ENCODE data around the gene ZFR2.

ZFR2 gene

DNA sequence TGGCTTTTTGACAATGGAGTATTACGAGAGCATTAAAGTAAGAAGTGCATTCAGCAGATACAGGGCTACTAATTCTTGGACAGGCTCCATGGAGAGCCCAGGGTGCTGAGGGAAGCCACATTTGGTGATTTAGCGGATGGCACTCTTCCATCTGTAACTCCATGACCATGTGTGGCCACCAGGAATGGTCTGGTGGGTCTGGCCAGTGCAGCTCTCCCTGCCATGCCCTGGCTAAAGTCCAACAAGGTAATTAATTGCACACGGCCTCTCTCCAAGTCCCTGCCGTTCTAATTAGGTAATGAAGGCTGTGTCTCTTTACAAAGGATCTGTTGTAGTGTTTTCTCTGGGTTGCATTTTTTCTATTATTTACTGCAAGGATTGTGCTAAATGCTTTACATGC is 4.3 kb upstream of the ZFR2 start:
- DNase-seq, result no peak

DNA sequence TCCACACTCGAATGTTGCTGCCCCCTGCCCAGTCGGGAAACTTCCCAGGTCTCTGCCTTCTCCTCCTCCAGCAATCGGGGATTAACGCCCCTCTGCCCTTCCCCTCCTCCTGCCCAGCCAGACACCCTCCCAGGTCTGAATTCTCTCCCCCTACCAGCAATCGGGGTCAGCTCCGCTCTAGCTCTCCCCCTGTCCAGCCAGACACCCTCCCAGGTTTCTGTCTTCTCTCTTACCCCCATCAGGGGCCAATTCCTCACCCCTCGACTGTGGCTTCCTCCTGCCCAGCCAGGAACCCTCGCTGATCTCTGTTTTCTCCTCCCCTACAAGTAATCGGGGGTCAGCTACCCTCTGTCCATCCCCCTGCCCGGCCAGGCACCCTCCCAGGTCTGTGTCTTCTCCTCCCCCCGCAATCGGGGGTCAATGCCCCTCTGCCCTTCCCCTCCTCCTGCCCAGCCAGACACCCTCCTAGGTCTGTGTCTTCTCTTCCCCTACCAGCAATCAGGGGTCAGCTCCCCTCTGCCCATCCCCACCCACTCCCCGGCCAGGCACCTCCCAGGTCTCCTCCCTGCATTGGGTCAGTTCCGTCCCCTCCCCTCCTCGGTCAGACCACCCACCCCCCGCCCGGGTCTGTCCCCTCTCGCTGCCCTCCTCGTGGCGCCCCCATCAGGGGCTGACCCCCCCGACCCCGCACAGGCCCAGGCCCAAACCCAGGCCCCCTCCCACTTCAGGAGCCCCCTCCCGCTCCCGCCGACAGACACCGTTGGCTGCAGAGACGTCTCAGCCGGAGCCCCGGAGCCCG is 668 bp downstream of the ZFR2 start:
- no peak for DNase-seq

DNA sequence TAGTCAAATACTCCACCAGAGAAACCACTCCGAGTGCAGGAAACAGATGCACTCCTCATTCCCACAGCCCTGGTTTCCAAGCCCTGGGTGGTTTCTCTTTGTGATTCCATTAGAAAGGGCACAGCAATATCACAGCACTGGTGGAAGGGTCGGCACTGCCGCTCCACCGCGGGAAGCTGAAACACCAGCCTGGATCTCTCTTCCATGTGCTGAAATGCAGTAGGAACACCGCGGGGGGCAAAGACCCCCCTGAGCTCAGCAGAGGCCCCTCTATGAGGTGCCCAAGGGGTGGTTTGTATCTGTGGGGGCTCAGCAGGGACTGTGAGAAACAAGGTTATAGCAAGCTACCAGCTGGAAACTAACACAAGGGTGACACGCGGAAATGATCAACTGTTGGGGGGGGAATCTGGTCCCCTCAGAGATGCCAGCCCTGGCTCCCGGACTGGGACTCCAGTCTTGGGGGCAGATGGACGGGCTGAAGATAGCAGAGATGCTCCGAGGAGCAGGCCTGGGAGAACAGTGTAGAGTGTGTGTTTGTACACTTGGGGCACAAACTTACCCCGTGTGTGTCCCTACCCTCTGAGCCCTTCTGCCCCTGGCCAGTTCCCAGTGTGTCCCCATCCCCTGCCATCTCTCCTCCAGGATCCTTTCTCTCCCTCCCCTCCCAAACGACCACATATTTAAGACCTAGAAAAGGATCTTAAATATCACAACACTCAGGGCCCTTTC is 1.8 kb downstream of the ZFR2 start:
- no peak for DNase-seq

DNA sequence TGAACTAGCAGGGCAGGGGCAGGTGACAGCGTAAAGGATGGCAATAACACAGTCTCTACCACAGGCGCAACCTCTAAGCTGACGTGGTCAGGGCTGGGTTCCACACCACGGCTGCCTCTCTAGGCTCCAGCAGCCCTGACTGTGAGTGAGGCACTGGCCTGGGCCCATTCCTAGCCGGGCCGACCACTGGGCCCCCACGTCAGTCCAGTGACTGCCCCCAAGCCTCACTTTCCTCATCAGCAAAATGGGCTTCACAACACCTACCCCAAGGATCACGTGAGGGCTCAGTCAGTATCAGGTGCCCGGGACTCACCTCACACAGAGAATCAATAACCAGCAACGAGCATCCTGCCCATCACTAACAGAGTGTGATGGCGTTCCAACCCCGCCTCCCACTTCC is 5.2 kb downstream of the ZFR2 start:
- no peak for DNase-seq

DNA sequence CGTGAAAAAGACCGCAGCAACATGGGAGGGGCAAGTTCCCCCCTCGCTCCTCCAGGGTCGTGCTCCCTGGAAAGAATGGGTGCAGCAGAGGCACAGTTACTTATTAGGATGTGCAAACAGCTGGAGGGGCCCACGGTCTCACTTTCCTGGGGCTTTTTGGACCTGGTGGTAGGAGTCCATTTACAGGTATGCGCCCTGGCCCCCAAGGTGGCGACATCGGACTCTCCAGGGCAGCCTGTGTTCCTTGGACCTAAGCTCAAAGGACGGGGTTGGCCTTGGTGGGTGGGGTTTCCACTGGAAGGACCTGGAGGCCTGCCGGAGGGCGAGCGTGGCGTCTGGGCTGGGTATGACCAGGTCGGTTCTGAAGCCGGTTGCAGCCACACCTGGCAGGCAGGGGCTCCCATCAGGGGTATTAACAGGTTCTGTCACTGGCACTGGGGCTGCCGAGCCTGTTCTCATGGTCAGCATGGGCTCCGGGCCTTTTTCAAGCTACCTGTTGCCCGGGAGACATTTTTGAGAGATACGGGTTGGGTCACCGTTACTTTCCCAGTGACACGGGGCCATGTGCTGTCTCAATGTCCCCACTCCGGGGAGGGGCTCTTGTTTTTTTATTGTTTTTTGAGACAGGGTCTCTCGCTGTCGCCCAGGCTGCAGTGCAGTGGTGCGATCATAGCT is 5.9 kb downstream of the ZFR2 start:
- DNase-seq, result no peak

DNA sequence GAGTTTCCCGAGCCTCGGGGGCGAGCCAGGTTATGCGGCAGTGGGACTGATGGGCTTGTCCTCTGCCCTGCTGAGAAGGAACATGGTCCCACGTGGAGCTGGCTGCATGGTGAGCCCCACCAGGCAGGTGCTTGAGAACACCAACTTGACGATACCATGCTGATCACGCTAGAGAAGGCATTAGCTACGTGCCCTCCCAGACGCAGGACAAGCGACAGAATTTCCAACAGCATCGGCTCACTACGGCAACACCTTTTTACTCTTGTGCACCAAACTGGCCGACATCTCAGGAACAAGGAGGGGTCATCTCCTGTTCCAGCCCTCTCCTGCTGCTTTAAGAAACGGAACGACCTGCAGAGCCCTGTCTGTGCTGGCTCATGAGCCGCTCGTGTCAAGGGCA is 8.3 kb downstream of the ZFR2 start:
- DNase-seq, result no peak

DNA sequence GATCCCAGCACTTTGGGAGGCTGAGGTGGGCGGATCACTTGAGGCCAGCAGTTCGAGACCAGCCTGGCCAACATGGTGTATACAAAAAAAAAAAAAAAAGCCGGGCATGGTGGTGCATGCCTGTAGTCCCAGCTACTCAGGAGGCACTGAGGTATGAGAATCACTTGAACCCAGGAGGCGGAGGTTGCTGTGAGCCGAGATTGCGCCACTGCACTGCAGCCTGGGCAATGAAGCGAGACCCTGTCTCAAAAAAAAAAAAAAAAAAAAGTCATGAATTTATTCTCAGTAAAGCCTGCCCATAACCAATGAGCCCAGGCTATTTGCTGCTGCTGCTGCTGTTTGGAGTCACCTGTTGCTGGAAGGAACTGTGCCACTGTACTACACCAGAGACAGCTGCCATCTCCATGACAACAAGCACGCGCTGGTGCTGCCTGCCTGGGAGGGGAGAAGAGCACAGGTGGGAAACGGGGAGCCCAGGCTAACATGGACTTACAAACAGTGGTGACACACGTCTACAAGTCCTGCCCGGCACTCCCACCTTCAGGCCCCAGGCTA is 11.3 kb downstream of the ZFR2 start:
- DNase-seq, result no peak

DNA sequence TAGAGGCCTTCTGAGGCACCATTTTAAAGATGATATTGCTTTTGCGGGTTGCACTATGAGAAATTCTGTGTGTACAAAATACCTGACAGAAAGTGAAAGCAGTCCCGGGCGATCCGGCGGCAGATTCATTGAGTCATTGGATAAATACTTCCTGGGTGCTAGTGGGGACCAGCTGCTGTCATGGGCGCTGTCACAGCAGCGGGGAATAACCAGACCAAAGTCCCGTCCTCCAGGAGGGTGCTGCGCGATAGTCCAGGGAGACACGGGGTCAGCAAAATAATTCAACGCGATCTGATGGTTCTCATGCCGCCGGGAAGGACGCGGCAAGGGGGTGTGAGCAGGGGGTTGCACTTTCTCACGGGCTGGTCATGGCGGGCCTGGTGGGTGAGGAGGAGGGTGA is 13.5 kb downstream of the ZFR2 start:
- DNase-seq, result no peak

DNA sequence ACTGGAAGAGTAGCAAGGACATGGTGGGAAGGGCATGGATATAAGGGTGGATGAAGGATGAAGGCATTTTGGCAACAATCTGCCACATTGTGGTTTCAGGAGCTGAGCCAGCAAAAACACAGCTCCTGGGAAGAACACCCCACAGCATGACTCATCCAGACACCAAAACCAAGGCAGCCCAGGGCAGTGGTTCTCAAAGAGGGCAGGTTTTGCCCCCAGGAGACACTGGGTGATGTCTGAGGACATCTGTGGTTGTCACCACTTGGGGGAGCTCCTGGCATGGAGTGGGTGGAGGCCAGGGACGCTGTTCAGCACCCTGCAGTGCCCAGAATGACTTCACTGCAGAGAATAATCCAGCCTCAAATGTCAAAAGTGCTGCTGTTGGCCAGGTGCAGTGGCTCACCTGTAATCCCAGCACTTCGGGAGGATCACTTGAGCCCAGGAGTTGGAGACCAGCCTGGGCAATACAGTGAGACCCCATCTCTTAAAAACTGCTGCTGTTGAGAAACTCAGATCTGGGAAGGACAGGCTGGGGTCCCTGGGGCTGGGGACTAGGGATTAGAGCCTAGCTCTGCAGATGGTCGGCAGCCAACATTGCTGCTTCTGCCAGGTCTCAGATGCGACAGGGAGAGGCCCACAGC is 16.1 kb downstream of the ZFR2 start:
- peak in 1 of 5 donors; percentile 22 for DNase-seq

DNA sequence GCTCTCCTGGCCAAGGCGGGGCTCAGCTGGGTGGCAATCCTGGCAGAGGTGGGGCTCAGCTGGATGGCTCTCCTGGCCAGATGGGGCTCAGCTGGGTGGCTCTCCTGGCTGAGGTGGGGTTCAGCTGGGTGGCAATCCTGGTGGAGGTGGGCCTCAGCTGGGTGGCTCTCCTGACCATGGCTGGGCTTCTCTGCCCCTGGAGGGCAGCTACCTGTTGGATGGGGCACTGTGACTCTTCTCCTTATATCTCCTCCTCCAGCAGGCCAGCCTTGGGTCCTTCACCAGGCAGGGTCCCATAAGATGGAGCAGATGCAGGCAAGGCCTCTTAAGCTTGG is 16.7 kb downstream of the ZFR2 start:
- DNase-seq, result no peak

DNA sequence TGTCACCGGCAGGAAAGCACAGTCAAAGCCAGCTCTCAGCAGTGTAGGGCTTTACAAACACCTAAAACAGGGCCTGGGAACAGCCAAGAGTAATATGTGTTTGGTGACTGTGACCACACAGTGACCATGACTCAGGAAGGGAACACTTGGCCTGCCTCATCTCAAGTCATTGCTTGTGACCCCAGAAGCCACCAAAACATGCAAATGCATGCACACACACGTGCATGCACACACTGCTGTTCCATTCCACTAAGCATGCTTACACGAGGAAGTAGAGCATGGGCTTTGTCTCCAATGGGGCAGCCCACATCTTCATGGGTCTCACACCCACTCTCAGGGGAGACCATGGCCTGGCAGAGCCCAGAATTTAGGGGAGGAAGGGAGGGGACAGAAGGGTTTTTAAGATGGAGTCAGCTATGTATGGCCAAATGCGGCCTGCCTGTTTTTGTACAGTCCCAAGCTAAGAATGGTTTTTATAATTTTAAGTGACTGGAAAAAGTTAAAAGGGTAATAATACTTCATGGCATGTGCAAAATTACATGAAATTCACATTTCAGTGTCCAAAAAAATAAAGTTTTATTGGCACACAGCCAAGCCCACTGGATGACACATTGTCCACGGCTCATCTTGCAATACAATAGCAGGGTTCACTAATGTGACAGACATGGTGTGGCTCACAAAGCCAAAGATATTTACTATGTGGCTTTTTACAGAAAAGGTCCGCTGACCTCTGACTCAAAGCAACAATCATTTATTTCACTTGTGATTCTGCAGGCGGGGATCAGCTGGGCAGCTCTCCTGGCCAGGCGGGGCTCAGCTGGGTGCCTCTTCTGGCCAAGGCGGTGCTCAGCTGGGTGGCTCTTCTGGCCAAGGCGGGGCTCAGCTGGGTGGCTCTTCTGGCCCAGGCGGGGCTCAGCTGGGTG is 17.3 kb downstream of the ZFR2 start:
- no peak for DNase-seq

DNA sequence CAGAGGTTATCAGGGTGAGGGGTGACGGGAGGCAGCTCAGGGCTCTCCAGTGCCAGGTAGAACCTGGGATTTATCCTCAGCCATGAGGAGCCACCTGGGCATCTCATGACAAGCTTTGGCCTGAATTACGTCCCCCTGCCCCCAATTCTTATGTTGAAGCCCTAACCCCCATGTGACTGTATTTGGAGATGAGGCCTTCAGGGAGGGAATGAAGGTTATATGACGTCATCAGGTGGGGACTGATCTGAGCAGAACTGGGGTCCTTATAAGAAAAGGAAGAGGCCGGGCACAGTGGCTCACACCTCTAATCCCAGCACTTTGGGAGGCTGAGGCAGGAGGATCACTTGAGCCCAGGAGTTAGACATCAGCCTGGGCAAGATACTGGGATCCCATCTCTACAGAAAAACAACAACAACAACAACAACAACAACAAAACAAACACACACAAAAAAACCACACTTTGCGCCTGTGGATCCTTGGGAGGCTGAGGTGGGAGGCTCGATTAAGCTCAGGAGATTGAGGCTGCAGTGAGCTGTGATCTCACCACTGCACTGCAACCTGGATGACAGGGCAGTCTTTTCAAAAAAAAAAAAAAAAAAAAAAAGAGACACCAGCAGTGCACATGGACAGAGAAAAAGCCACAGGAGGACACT is 18.4 kb downstream of the ZFR2 start:
- DNase-seq, result no peak

DNA sequence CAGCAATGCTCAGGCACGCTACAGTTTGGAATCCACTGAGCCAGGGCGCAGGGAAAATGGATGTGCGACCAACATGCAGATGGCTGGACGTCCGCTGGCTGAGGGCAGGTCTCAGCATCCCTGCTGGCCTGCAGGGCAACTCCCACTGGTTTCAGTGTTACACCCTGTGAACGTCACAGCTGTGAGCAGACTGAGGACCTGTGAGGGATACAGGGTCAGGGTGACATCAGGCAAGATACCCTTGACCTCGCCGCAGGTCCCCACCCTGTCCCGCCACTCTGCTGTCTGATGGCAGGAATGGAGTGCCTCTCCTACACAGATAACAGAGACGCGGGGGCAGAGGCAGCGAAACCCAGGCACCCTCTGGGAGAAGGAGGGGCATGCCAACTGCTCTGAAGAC is 19.1 kb downstream of the ZFR2 start:
- no peak for DNase-seq

DNA sequence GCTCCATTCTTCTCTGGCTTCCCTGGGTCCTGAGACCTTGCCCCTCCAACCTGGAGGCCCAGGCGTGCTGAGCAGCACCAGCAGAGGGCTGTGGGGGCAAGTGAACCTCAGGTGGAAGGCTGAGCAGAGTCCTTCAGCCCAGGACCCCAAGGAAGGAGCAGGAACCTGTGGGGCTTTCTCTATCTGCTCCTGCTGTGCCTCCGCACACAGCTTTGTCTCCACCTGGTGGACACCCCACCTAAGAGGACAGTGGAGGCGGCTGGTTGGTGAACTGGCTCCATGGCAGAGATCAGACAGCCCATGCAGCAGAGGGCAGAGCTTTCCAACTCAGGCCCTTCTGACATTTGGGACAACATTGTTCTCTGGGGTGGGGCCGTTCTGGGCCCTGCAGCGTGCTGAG is 19.7 kb downstream of the ZFR2 start:
- peak in 3 of 5 donors; percentile 10 to 19 (median 13) for DNase-seq

DNA sequence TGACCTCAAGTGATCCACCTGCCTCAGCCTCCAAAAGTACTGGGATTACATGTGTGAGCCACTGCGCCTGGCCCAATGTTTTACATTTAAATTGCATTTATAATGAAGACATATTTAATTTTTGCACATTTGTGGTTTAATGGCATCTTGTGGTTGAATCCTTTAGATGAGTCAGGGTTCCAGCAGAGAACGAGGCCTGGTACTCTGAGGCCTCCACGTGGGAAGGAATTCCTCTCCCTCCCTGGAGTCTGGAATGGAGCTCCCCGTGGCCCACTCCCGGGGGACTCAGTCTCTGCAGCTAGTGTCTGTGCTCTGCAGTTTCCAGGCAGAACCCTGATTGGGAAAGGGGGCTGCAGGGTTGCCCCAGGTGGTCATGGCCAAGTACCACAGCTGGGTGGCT is 24.2 kb downstream of the ZFR2 start:
- no peak for DNase-seq

DNA sequence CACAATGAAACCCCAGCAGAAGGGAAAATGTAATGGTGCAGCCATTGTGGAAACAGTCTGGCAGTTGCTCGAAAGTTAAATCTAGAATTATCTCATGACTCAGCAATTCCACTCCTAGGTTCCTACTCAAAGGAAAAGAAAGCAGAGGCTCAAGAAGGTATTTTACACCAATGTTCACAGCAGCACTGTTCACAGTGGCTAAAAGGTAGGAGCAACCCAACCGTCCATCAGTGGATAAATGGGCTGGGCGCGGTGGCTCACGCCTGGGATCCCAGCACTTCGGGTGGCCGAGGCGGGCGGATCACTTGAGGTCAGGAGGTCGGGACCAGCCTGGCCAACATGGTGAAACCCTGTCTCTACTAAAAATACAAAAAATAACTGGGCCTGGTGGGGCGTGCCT is 25.9 kb downstream of the ZFR2 start:
- no peak for DNase-seq

DNA sequence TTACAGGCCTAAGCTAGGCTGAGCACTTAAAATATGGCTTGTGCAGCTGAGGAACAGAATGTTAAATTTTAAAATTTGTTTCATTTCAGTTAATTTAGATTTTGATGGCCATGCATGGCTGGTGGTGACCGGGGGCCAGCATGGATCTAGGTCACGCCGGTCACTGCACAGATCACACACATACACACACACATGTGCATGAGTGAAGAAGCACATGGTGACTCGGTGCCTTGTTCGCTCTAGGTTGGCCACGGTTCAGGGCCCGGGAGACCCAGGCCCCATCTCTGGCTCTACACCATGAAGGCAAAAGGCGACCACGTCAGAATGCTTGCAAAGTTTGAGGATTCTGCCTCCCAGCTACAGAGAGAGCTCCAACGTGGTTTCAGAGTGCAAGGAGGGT is 28.0 kb downstream of the ZFR2 start:
- no peak for DNase-seq

DNA sequence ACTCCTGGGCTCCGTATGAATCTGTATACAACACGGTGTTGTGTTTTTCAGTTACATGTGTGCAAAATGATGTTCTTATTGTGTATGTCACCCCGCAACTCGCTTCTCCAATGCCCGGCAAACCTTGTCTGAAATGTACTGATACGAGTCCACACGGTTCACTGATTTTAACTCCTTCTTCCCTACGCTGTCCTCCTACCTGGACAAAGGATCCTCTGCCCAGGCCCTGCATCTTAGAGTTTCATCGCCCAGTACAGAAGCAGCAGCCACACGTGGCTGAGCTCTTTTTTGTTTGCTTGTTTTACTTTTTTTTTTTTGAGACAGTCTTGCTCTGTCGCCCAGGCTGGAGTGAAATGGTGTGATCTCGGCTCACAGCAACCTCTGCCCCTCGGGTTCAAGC is 28.9 kb downstream of the ZFR2 start:
- DNase-seq, result no peak

DNA sequence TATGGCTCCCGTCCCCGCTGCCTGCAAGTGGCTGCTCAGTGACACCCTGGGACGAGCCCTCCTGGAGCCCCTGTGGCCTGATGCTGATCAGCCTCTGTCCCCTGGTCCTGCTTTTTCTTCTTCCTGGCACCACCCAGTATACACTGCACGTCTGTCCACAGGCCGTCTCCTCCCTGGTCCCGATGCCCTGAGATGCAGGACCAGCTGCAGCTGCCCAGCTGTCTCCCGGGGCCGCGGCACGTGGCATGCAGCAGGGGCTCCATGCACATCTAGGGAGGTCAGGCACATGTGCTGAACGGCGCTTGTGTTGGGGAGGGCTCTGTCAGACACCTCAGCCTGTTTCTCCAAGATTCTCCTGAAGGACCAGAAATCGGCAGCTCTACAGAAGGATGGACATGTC is 30.2 kb downstream of the ZFR2 start:
- DNase-seq, result no peak

DNA sequence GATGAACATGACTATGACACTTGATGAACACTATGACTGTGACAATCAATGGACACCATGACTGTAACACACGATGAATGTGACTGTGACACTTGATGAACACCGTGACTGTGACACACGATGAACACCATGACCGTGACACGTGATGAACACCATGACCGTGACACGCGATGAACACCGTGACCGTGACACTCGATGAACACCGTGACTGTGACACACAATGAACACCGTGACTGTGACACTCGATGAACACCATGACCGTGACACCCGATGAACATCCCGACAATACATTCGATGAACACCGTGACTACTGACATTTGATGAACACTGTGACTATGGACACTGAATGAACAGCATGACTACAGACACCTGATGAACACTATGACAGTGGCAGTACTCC is 30.9 kb downstream of the ZFR2 start:
- no peak for DNase-seq

DNA sequence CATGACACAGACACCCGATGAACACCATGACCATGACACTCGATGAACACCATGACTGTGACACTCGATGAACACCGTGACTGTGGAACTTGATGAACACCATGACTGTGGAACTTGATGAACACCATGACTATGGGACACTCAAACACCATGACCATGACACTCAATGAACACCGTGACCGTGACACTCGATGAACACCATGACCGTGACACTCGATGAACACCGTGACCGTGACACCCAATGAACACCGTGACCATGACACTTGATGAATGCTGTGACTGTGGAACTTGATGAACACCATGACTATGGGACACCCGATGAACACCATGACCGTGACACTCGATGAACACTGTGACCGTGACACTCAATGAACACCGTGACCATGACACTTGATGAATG is 31.5 kb downstream of the ZFR2 start:
- no peak for DNase-seq

DNA sequence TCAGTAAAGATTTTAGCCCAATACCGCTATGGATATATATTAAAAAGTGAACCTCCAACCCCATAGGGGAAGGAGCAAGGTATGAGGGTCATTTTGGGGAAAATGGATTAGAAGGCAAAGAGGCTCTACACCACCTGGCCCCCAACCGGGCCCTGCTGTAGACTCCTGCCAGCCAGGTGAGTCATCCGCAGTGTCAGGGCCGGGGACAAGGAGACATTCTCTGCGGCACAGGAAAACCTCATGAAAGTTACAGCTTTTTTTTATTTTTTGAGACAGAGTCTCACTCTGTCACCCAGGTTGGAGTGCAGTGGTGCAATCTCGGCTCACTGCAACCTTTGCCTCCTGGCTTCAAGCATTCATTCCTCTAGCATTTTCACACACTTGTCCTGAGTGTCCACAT is 32.0 kb downstream of the ZFR2 start:
- DNase-seq, result no peak
